ENCODE measurements around the gene FBP2.

The FBP2 gene

DNA sequence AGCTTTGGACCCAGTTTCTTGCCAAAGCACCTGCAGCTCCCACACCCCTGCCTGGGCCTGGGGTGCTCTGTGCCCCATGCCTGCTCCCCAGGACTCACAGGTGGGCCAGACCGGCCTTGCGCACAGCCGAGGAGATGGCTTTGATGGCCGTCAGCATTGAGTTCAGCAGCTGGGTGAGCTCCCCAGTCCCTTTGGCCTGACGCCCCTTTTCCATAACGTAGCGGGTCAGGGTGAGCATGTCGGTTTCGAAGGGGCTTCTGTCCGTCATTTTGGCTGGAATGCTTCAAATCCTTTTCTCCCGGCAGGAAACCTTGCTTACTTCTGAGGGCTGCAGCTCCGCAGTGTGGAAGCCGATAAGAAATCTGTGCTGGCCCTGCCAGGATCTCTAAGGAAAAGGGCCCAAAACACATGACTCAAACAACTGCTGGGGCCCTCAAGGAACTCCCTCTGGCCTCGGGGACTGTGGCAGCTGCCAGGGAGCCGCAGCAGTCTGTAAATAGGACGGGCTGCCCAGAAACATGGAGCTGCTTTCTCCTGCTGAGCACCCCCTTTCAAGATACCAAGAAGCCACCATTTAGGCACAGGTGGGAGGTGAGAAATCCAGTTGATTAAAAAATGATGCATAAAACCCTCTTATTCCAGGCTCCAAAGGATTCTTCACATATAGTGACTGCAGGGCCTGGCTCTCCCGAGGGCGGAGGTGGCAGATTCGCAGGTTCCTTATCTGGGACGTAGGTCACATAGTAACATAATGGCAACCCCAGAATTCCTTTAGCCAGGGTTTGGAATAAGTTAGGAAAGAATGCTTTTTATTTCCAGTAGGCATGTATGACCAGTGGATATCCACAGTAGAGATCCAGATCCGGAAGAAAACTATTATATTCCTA lies at the start of gene FBP2:
TSS of gene FBP2 (minus strand) at position 366 of the 887 bp plus-strand sequence. CDS start at position 268, 98 bp downstream.
- CTCF ChIA-PET, result no interaction called here

DNA sequence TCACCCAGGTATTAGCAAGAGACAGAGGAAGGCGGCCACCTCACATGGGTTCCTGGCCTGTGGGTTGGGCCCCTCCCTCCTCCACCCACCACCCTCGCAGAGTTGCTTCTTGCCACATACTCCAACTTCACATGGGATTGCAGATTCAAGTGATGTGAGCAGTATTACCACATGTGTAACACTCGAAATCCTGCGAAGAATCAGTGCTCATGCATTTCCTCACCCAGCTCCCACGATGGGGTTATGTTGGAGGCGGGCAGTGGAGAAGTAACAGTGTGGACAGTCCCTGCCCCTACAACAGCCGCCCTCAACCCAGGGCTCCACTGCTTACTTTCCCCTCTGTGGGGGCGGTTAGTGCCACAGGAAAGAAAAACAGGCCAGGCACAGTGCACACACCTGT lies 49.6 kb upstream of the FBP2 start:
- H3K27ac ChIP-seq, result no peak overlapping the region; the same call in 1 of the 2 replicates
- ChIA-PET CTCF (interaction anchor here (1.0 kb wide), 1 partner anchor 38 kb away, joined by 4 read pairs; no protein-coding TSS in a partner anchor), POLR2A (ENCODE audit: low non-redundant PET) (no interaction called here)
- DNase-seq (ENCODE audit: low spot score), result no peak
- TF ChIP-seq, protein P1, sequence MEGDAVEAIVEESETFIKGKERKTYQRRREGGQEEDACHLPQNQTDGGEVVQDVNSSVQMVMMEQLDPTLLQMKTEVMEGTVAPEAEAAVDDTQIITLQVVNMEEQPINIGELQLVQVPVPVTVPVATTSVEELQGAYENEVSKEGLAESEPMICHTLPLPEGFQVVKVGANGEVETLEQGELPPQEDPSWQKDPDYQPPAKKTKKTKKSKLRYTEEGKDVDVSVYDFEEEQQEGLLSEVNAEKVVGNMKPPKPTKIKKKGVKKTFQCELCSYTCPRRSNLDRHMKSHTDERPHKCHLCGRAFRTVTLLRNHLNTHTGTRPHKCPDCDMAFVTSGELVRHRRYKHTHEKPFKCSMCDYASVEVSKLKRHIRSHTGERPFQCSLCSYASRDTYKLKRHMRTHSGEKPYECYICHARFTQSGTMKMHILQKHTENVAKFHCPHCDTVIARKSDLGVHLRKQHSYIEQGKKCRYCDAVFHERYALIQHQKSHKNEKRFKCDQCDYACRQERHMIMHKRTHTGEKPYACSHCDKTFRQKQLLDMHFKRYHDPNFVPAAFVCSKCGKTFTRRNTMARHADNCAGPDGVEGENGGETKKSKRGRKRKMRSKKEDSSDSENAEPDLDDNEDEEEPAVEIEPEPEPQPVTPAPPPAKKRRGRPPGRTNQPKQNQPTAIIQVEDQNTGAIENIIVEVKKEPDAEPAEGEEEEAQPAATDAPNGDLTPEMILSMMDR (conservative IDR thresholded peaks at IDR 0.05; ENCODE audit: low read depth), result no peak

More for the DNA sequence above, at the start of gene FBP2:
- DNase-seq (ENCODE audit: low spot score), result no peak
- POLR2A ChIA-PET (ENCODE audit: low non-redundant PET), result no interaction called here
- no peak within 1 kb of the TSS for H3K27ac ChIP-seq
- TF ChIP-seq, protein P1 (conservative IDR thresholded peaks at IDR 0.05; ENCODE audit: low read depth), result no peak

DNA sequence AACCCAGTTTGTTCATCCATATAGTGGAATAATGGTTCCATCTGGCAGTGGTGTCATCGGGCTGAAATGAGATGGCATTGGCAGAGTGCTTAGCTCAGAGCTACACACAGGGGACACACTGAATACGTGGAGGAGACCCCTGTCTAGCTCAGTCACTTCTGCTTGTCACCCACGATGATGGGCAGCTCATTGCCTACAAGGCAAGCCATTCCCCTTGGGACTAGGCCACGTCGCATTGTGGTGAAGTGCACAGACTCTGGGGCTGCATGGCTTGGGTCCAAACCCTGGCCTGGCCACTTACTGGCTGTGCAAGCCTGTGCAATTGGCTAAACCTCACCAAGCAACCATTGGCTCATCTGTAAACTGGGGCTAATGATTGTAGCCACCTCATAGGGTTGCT lies 48.9 kb upstream of the FBP2 start:
- CTCF ChIA-PET, result interaction anchor here (1.0 kb wide), 1 partner anchor 38 kb away, joined by 4 read pairs; no protein-coding TSS in a partner anchor
- no peak for DNase-seq (ENCODE audit: low spot score)
- POLR2A ChIA-PET (ENCODE audit: low non-redundant PET), result no interaction called here

DNA sequence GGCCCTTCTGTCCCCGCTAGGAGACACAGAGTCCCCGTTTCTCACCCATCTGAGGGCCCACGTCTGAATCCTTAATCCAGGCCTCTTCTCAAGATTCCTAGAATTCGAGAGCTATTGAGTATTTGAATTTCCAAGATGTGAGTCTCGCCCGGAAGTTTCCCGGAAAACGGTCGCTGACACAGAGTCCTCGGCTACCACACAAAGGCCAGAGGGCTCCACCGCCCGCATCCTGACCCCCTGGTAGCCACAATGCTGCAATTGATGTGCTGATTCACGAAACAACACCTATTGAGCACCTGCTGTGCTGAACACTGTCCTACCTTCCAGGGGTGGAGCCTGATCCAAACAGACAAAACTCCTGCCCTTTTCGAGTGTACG lies 46.4 kb upstream of the FBP2 start:
- TF ChIP-seq, protein P1 (conservative IDR thresholded peaks at IDR 0.05; ENCODE audit: low read depth), result no peak
- no peak for DNase-seq (ENCODE audit: low spot score)
- POLR2A ChIA-PET (ENCODE audit: low non-redundant PET), result no interaction called here
- no peak overlapping the region for H3K27ac ChIP-seq
- CTCF ChIA-PET, result interaction anchor here (0.6 kb wide), 2 partner anchors 22 to 94 kb away, joined by 3 to 5 read pairs; no protein-coding TSS in a partner anchor

More for the DNA sequence above, 48.9 kb upstream of the FBP2 start:
- no peak overlapping the region for H3K27ac ChIP-seq
- TF ChIP-seq, protein P1 (conservative IDR thresholded peaks at IDR 0.05; ENCODE audit: low read depth), result no peak

DNA sequence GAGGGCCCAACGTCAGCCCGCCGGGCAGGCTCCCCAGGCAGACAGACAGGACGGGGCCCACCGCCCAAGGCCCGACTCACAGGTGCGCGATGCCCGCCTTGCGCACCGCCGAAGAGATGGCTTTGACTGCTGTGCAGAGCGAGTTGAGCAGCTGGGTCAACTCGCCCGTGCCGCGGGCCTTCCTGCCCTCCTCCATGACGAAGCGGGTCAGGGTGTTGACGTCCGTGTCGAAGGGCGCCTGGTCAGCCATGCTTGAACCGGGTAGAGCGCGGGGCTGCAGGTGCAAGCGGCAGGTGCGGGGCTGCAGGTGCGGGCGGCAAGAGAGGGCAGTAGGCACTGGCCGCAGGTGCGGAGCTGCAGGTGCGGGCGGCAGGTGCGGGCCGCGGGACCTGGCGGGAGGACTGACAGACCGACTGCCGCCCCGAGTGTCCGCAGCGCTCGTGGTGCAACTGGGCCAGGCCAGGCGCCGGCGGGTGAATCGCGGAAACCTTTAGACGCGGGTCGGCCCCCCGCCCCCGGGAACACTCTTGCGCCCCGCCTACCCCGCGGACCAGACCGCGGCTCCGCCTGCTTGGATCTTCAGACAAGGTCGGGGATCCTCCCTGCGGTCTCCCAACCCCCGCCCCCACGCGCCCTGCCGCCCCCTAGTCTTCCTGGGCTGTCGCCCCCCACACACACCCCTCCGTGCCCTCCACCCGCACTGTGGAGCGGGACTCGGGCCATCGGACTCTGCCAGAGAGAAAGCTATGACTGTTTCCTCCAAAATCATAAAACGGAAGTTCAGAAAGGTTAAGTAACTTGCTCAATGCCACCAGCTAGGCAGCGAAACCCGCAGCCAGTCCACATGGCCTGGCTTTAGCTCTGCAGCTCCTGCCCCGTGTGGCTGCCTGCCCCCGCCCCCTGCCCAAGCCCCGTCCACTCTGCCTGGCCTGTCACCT lies 45.7 kb upstream of the FBP2 start, which contains the start of gene FBP1:
TSS of gene FBP1 (minus strand) at position 458 of the 938 bp plus-strand sequence. CDS start at position 250, 208 bp downstream.
- H3K27ac ChIP-seq, result no peak within 1 kb of the TSS
- CTCF ChIA-PET, result interaction anchor here (0.6 kb wide), 3 partner anchors 22 to 308 kb away, joined by 3 to 5 read pairs (median 4); no protein-coding TSS in a partner anchor
- TF ChIP-seq, protein P1 (conservative IDR thresholded peaks at IDR 0.05; ENCODE audit: low read depth), result no peak
- POLR2A ChIA-PET (ENCODE audit: low non-redundant PET), result no interaction called here
- peak; percentile 23 for DNase-seq (ENCODE audit: low spot score)
